GM18507 (cell line): ENCODE measurements around the gene ATCAY.

Source experiments
- DNase-seq: peaks from one replicate; pipeline ENCODE4 v3.0.0; 2011; ENCODE audit warnings: low read depth; ENCODE audit not compliant: insufficient read length; ENCODE audit errors: extremely low spot score
- FAIRE-seq: peaks from 2 replicates; lab custom pipeline; 2011; peaks lifted over from hg19 to GRCh38; lab: Jason Lieb, UNC

The ATCAY gene

GRCh38 chr19:3880471-3881271, at the start of gene ATCAY:
ATCAY (plus strand) TSS chr19:3880685; CDS start chr19:3885768, 5,083 bp downstream.
- DNase-seq (no peak), FAIRE-seq (no peak)

GRCh38 chr19:3831601-3832000, 48.9 kb upstream of the ATCAY start:
- FAIRE-seq (no peak), DNase-seq (no peak)

GRCh38 chr19:3832001-3832400, 48.5 kb upstream of the ATCAY start:
- DNase-seq: no peak
- no peak for FAIRE-seq

- FAIRE-seq (no peak), DNase-seq (no peak)
Measured at GRCh38 chr19:3833578-3834348, 46.7 kb upstream of the ATCAY start.

GRCh38 chr19:3834349-3835054, 46.0 kb upstream of the ATCAY start:
- FAIRE-seq: no peak

GRCh38 chr19:3835055-3835435, 45.4 kb upstream of the ATCAY start:
- no peak for FAIRE-seq
- DNase-seq: no peak

More at GRCh38 chr19:3834349-3835054, 46.0 kb upstream of the ATCAY start:
- DNase-seq: no peak

GRCh38 chr19:3836887-3837286, 43.6 kb upstream of the ATCAY start:
- DNase-seq: no peak
- FAIRE-seq: no peak

GRCh38 chr19:3837332-3837731, 43.2 kb upstream of the ATCAY start:
- DNase-seq (no peak), FAIRE-seq (no peak)

- FAIRE-seq (no peak), DNase-seq (no peak)
Measured at GRCh38 chr19:3837922-3838321, 42.6 kb upstream of the ATCAY start.

- no peak for FAIRE-seq
- no peak for DNase-seq
Measured at GRCh38 chr19:3838661-3839060, 41.8 kb upstream of the ATCAY start.

- FAIRE-seq: no peak
- DNase-seq: no peak
Measured at GRCh38 chr19:3839941-3840340, 40.5 kb upstream of the ATCAY start.

- DNase-seq (no peak), FAIRE-seq (no peak)
Measured at GRCh38 chr19:3840804-3841203, 39.7 kb upstream of the ATCAY start.

GRCh38 chr19:3842948-3843347, 37.5 kb upstream of the ATCAY start:
- no peak for FAIRE-seq

GRCh38 chr19:3844596-3844995, 35.9 kb upstream of the ATCAY start:
- FAIRE-seq (no peak), DNase-seq (no peak)

More at GRCh38 chr19:3842948-3843347, 37.5 kb upstream of the ATCAY start:
- DNase-seq: no peak

- DNase-seq: no peak
Measured at GRCh38 chr19:3849092-3849491, 31.4 kb upstream of the ATCAY start.

GRCh38 chr19:3849787-3850186, 30.7 kb upstream of the ATCAY start:
- no peak for FAIRE-seq
- no peak for DNase-seq

More at GRCh38 chr19:3849092-3849491, 31.4 kb upstream of the ATCAY start:
- peak; percentile 26 for FAIRE-seq

GRCh38 chr19:3850320-3850972, 30.0 kb upstream of the ATCAY start:
- DNase-seq (no peak), FAIRE-seq (no peak)

GRCh38 chr19:3851254-3852176, 29.0 kb upstream of the ATCAY start:
- FAIRE-seq: no peak
- DNase-seq: no peak

GRCh38 chr19:3852177-3852511, 28.3 kb upstream of the ATCAY start:
- DNase-seq: no peak
- FAIRE-seq: no peak
